Measurements from ENCODE around the gene FAM229B. TPM values are rescaled to one million over a fixed set of nuclear protein-coding genes. Genes with fewer than 3 reads are reported as not detected.

The FAM229B gene
- total and polyA plus RNA-seq, 9 of the 15 experiments (the other 6 are each of a cell fraction or from before 2014, with no cell fraction given), result 3.3 to 17.4 (median 5.8) TPM

DNA sequence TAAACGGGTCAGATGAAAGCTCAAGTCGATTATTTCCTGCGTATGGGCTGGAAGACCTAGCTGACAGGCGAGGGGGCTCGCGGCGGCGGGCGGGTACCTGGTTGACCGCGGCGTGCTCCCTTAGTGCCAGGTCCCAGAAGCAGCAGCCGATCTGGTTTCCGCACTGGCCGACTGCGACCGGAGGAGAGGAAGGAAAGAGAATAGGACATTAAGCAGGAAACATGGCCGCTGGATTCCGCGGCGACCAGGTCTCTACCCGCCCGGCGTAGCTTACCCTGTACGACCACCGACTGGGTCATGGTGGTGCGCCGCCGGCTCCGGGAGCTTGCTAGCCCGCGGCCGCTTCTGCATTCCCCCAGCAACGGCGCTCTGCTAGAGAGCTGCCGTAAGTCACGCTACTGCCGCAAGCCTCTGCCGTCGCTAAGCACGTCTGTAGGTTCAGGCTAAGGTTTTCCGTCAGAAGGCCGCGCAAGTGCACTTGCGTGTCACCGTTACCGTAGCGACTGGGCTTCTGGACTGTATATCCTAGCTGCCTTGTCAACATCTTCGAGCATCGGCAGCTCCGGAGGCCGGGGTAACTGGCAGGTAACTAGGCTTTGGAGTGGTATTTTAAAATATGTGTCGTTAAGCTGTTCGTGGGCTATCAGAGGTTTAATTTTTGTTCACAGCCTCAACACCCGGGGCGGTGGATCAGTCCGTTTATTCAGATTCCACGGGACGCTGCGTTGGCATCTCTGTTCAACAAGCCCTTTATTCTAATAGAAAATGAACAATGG, at the start of gene FAM229B, which contains the start of gene TUBE1 (continued):
- TF ChIP-seq, protein P1, sequence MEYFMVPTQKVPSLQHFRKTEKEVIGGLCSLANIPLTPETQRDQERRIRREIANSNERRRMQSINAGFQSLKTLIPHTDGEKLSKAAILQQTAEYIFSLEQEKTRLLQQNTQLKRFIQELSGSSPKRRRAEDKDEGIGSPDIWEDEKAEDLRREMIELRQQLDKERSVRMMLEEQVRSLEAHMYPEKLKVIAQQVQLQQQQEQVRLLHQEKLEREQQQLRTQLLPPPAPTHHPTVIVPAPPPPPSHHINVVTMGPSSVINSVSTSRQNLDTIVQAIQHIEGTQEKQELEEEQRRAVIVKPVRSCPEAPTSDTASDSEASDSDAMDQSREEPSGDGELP (CRISPR knock-in tag; IDR thresholded peaks at IDR 0.05; ENCODE audit: borderline replicate concordance), result no peak; the same call in 1 of the 2 replicates
- TF ChIP-seq FOXK1 (CRISPR knock-in tag; IDR thresholded peaks at IDR 0.05; ENCODE audit: borderline replicate concordance) (0 out of 2 replicates have a peak, but pooled peaks have one; percentile 33), FOXJ2 (tag; IDR thresholded peaks at IDR 0.05) (peak; percentile 84), HMG20B (CRISPR knock-in tag; IDR thresholded peaks at IDR 0.05) (no peak), POLR2AphosphoS2 (IDR thresholded peaks at IDR 0.05; ENCODE audit: low read length) (no peak), ZKSCAN1 (IDR thresholded peaks at IDR 0.05; ENCODE audit: low read depth, low read length) (no peak), TOE1 (IDR thresholded peaks at IDR 0.05; ENCODE audit: borderline replicate concordance) (0 out of 2 replicates have a peak, but pooled peaks have one; percentile 43), TOE1 (CRISPR knock-in tag; IDR thresholded peaks at IDR 0.05; ENCODE audit: borderline replicate concordance, low read depth) (no peak), KDM5B (IDR thresholded peaks at IDR 0.05; ENCODE audit: insufficient replicate concordance, low read depth, low read length) (peak; percentile 91), NFIC (IDR thresholded peaks at IDR 0.05) (no peak), NRF1 (conservative IDR thresholded peaks at IDR 0.05 in 1 of 2, IDR thresholded peaks at IDR 0.05 in 1 of 2) (peak; percentile 88 to 90), ZFX (CRISPR knock-in tag; IDR thresholded peaks at IDR 0.05) (peak; percentile 59), RBBP5 (IDR thresholded peaks at IDR 0.05; ENCODE audit: borderline replicate concordance, insufficient read depth, low read length, poor library complexity, severe bottlenecking) (peak; percentile 94), SIN3A (IDR thresholded peaks at IDR 0.05; ENCODE audit: borderline replicate concordance in 2 of 2, control insufficient read depth in 1 of 2, low read depth in 2 of 2, low read length in 2 of 2) (0 out of 4 replicates have a peak, but pooled peaks of 1 of the 2 experiments have one; percentile 56), ZNF24 (IDR thresholded peaks at IDR 0.05) (peak; percentile 85), DMBX1 (CRISPR knock-in tag; IDR thresholded peaks at IDR 0.05; ENCODE audit: borderline replicate concordance) (no peak), FOXP1 (CRISPR knock-in tag; IDR thresholded peaks at IDR 0.05) (0 out of 2 replicates have a peak, but pooled peaks have one; percentile 64), ZNF57 (CRISPR knock-in tag; IDR thresholded peaks at IDR 0.05) (no peak), ESRRA (IDR thresholded peaks at IDR 0.05; ENCODE audit: borderline replicate concordance, low read depth) (peak; percentile 36; the same call in 1 of the 2 replicates)
- TF ChIP-seq, protein P2, sequence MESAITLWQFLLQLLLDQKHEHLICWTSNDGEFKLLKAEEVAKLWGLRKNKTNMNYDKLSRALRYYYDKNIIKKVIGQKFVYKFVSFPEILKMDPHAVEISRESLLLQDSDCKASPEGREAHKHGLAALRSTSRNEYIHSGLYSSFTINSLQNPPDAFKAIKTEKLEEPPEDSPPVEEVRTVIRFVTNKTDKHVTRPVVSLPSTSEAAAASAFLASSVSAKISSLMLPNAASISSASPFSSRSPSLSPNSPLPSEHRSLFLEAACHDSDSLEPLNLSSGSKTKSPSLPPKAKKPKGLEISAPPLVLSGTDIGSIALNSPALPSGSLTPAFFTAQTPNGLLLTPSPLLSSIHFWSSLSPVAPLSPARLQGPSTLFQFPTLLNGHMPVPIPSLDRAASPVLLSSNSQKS (CRISPR knock-in tag; IDR thresholded peaks at IDR 0.05), result no peak
- TF ChIP-seq, protein P3, sequence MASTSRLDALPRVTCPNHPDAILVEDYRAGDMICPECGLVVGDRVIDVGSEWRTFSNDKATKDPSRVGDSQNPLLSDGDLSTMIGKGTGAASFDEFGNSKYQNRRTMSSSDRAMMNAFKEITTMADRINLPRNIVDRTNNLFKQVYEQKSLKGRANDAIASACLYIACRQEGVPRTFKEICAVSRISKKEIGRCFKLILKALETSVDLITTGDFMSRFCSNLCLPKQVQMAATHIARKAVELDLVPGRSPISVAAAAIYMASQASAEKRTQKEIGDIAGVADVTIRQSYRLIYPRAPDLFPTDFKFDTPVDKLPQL (IDR thresholded peaks at IDR 0.05; ENCODE audit: extremely low read depth, insufficient read length), result no peak
- TF ChIP-seq, protein P4, sequence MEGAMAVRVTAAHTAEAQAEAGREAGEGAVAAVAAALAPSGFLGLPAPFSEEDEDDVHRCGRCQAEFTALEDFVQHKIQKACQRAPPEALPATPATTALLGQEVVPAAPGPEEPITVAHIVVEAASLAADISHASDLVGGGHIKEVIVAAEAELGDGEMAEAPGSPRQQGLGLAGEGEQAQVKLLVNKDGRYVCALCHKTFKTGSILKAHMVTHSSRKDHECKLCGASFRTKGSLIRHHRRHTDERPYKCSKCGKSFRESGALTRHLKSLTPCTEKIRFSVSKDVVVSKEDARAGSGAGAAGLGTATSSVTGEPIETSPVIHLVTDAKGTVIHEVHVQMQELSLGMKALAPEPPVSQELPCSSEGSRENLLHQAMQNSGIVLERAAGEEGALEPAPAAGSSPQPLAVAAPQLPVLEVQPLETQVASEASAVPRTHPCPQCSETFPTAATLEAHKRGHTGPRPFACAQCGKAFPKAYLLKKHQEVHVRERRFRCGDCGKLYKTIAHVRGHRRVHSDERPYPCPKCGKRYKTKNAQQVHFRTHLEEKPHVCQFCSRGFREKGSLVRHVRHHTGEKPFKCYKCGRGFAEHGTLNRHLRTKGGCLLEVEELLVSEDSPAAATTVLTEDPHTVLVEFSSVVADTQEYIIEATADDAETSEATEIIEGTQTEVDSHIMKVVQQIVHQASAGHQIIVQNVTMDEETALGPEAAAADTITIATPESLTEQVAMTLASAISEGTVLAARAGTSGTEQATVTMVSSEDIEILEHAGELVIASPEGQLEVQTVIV (CRISPR knock-in tag; IDR thresholded peaks at IDR 0.05; ENCODE audit: borderline replicate concordance), result peak; percentile 96
